ENCODE measurements around the gene PPP2R5C. TPM values are rescaled to one million over a fixed set of nuclear protein-coding genes. Genes with fewer than 3 reads are reported as not detected.

The PPP2R5C gene
- total RNA-seq, 2 experiments from 2014 or later = 238 to 242 TPM

GRCh38 chr14:101929096-101929495, 167.6 kb downstream of the PPP2R5C start:
- Mint-ChIP-seq H3K27me3 (no peaks in the 10 kb centered on the region), H3K9me3 (no peaks in the 10 kb centered on the region), H3K4me1 (ENCODE audit: low read depth) (no peaks in the 10 kb centered on the region), H3K4me3 (no peak overlapping the region), H3K27ac (peak overlapping the region; percentile 13), H3K36me3 (ENCODE audit: low read depth) (peaks cover 3% of the 10 kb centered on the region)
- ATAC-seq (no peak), DNase-seq (no peak)
- POLR2A ChIA-PET = no interaction called here
- CTCF ChIA-PET = no interaction called here
- TF ChIP-seq CTCF (IDR thresholded peaks at IDR 0.05) = no peak
- intact Hi-C loops (cut with micrococcal nuclease) = no loop called here

- ATAC-seq = no peak
- TF ChIP-seq CTCF (IDR thresholded peaks at IDR 0.05) = no peak
- ChIA-PET POLR2A (no interaction called here), CTCF (no interaction called here)
- intact Hi-C loops (cut with micrococcal nuclease) = no loop called here
- Mint-ChIP-seq H3K4me3 (no peak overlapping the region), H3K4me1 (ENCODE audit: low read depth) (no peaks in the 10 kb centered on the region), H3K36me3 (ENCODE audit: low read depth) (peaks cover under 1% of the 10 kb centered on the region), H3K27me3 (no peaks in the 10 kb centered on the region), H3K9me3 (no peaks in the 10 kb centered on the region), H3K27ac (no peak overlapping the region)
- DNase-seq = no peak
Measured at GRCh38 chr14:101929946-101930345, 168.4 kb downstream of the PPP2R5C start.

GRCh38 chr14:101932673-101933072, 171.2 kb downstream of the PPP2R5C start:
- H3K27ac Mint-ChIP-seq = no peak overlapping the region
- DNase-seq (no peak), ATAC-seq (no peak)

GRCh38 chr14:101933209-101933608, 171.7 kb downstream of the PPP2R5C start:
- CTCF ChIA-PET = no interaction called here
- Mint-ChIP-seq H3K36me3 (ENCODE audit: low read depth) (no peaks in the 10 kb centered on the region), H3K4me1 (ENCODE audit: low read depth) (no peaks in the 10 kb centered on the region), H3K27ac (no peak overlapping the region), H3K27me3 (no peaks in the 10 kb centered on the region), H3K4me3 (no peak overlapping the region), H3K9me3 (no peaks in the 10 kb centered on the region)
- POLR2A ChIA-PET = no interaction called here
- intact Hi-C loops (cut with micrococcal nuclease) = no loop called here
- no peak for TF ChIP-seq CTCF (IDR thresholded peaks at IDR 0.05)
- ATAC-seq (no peak), DNase-seq (no peak)

More at GRCh38 chr14:101932673-101933072, 171.2 kb downstream of the PPP2R5C start:
- no peaks in the 10 kb centered on the region for H3K9me3 Mint-ChIP-seq
- no peak overlapping the region for H3K4me3 Mint-ChIP-seq
- ChIA-PET POLR2A (no interaction called here), CTCF (no interaction called here)
- H3K36me3 Mint-ChIP-seq (ENCODE audit: low read depth) = no peaks in the 10 kb centered on the region
- H3K4me1 Mint-ChIP-seq (ENCODE audit: low read depth) = no peaks in the 10 kb centered on the region
- no peak for TF ChIP-seq CTCF (IDR thresholded peaks at IDR 0.05)
- intact Hi-C loops (cut with micrococcal nuclease) = no loop called here
- no peaks in the 10 kb centered on the region for H3K27me3 Mint-ChIP-seq

- Mint-ChIP-seq H3K4me3 (no peak overlapping the region), H3K27ac (no peak overlapping the region), H3K27me3 (no peaks in the 10 kb centered on the region), H3K4me1 (ENCODE audit: low read depth) (peaks cover 2% of the 10 kb centered on the region), H3K9me3 (no peaks in the 10 kb centered on the region), H3K36me3 (ENCODE audit: low read depth) (no peaks in the 10 kb centered on the region)
- ATAC-seq = no peak
- POLR2A ChIA-PET = no interaction called here
- DNase-seq = no peak
- TF ChIP-seq CTCF (IDR thresholded peaks at IDR 0.05) = no peak
- intact Hi-C loops (cut with micrococcal nuclease) = no loop called here
- CTCF ChIA-PET = no interaction called here
Measured at GRCh38 chr14:101934601-101935150, 173.2 kb downstream of the PPP2R5C start.
